ENCODE data around the gene SACM1L. TPM values are rescaled to one million over a fixed set of nuclear protein-coding genes. Genes with fewer than 3 reads are reported as not detected.

SACM1L gene
- total and polyA plus RNA-seq, 2 of the 4 experiments (the other 2 are of a cell fraction), result 19.0 to 40.9 TPM

- ATAC-seq (ENCODE audit: low read depth), result no peak
- CTCF ChIA-PET, result no interaction called here
These were observed 12.1 kb downstream of the SACM1L start for GRCh38 chr3:45701172-45701867.

More at GRCh38 chr3:45701172-45701867, 12.1 kb downstream of the SACM1L start:
- Histone ChIP-seq H4K5ac (ENCODE audit: low read depth, low read length) (no peak overlapping the region), H3K36me3 (ENCODE audit: control insufficient read depth, insufficient read depth, low read length) (peaks cover 3% of the 10 kb centered on the region), H3K56ac (ENCODE audit: extremely low read depth, insufficient read depth, low read length) (no peak overlapping the region), H3K18ac (ENCODE audit: low read depth, low read length) (no peak overlapping the region), H3K27ac (ENCODE audit: insufficient read depth, low read length) (no peak overlapping the region), H2BK20ac (ENCODE audit: low read depth, low read length) (no peak overlapping the region), H4K91ac (ENCODE audit: insufficient read depth, low read depth, low read length) (no peak overlapping the region), H4K8ac (ENCODE audit: low read depth in 2 of 2, low read length in 2 of 2) (no peak overlapping the region), H3K14ac (replicated peaks; ENCODE audit: low read depth, low read length) (no peak overlapping the region), H2BK5ac (ENCODE audit: low read depth, low read length, poor library complexity, severe bottlenecking) (no peak overlapping the region), H3K79me1 (ENCODE audit: low read depth in 1 of 2, low read length in 2 of 2) (peaks cover 33 to 63% of the 10 kb centered on the region in 2 experiments), H3K23ac (ENCODE audit: low read depth, low read length) (no peak overlapping the region), H2BK15ac (ENCODE audit: low read depth, low read length) (no peak overlapping the region), H2BK120ac (ENCODE audit: low read depth, low read length) (no peak overlapping the region), H2AK5ac (ENCODE audit: low read depth, low read length) (no peak overlapping the region), H4K20me1 (ENCODE audit: insufficient read depth, low read length) (peaks cover 34% of the 10 kb centered on the region), H3K27me3 (ENCODE audit: control insufficient read depth, insufficient read depth, low read length) (no peaks in the 10 kb centered on the region), H3K4me3 (ENCODE audit: insufficient read depth, low read depth, low read length) (no peak overlapping the region), H3K4ac (ENCODE audit: low read depth, low read length) (no peak overlapping the region), H3K9me3 (ENCODE audit: control insufficient read depth, insufficient read depth, low read length) (no peaks in the 10 kb centered on the region), H3K9ac (ENCODE audit: low read depth, low read length) (no peak overlapping the region), H3K9me1 (ENCODE audit: insufficient read depth, low read length) (peaks cover 3% of the 10 kb centered on the region; the same call in 1 of the 2 replicates), H3K4me2 (ENCODE audit: low read depth, low read length) (no peak overlapping the region), H2AK9ac (replicated peaks; ENCODE audit: low read depth, low read length, poor library complexity) (no peak overlapping the region), H3K4me1 (ENCODE audit: control insufficient read depth, insufficient read depth, low read length) (no peaks in the 10 kb centered on the region), H2AFZ (replicated peaks; ENCODE audit: low read length, poor library complexity) (no peak overlapping the region)
- BruUV-seq (replicated peaks), result no TSS peak
- intact Hi-C loops (cut with micrococcal nuclease), result no loop called here
- POLR2A ChIA-PET (ENCODE audit: unreplicated experiment), result no interaction called here
- in situ Hi-C loops (cut with MboI; ENCODE audit: low sequenced_read_pairs), result no loop called here
- dilution Hi-C loops (cut with HindIII; ENCODE audit: low sequenced_read_pairs, unreplicated experiment), result no loop called here
- WGBS, 2 experiments (ENCODE audit: extremely low coverage in 2 of 2, insufficient read length in 1 of 2), result 68% methylated on average over 4 of the region's 9 CpGs; no CpG with 5 or more reads in 1 of the 2 experiments
- TF ChIP-seq SMC3 (IDR thresholded peaks at IDR 0.05; ENCODE audit: low read depth, low read length), result no peak
- TF ChIP-seq MAZ (IDR thresholded peaks at IDR 0.05; ENCODE audit: borderline replicate concordance, low read depth, low read length), result no peak
- no peak for TF ChIP-seq CTCF (conservative IDR thresholded peaks at IDR 0.05; ENCODE audit: low read depth, low read length)
- TF ChIP-seq RCOR1 (IDR thresholded peaks at IDR 0.05; ENCODE audit: insufficient replicate concordance, low read length), result no peak
- no peak for TF ChIP-seq NFE2L2 (IDR thresholded peaks at IDR 0.05; ENCODE audit: low read depth, low read length)
- DNase-seq, result no peak

Data from IMR-90 (cell line).